HG03378 (cell line): ENCODE measurements around the gene FAM229A.
"Not testable (repeated sequence)": the region's sequence is repeated elsewhere in the genome, so short reads cannot be mapped to it uniquely, and the experiment has no call there.

Source experiments
- ATAC-seq: cut with Tn5 transposase; IDR thresholded peaks from one replicate; pipeline ENCODE4 v1.9.1; 2021; ENCODE audit warnings: mild to moderate bottlenecking, moderate library complexity; ENCODE audit not compliant: unreplicated experiment

FAM229A gene

DNA sequence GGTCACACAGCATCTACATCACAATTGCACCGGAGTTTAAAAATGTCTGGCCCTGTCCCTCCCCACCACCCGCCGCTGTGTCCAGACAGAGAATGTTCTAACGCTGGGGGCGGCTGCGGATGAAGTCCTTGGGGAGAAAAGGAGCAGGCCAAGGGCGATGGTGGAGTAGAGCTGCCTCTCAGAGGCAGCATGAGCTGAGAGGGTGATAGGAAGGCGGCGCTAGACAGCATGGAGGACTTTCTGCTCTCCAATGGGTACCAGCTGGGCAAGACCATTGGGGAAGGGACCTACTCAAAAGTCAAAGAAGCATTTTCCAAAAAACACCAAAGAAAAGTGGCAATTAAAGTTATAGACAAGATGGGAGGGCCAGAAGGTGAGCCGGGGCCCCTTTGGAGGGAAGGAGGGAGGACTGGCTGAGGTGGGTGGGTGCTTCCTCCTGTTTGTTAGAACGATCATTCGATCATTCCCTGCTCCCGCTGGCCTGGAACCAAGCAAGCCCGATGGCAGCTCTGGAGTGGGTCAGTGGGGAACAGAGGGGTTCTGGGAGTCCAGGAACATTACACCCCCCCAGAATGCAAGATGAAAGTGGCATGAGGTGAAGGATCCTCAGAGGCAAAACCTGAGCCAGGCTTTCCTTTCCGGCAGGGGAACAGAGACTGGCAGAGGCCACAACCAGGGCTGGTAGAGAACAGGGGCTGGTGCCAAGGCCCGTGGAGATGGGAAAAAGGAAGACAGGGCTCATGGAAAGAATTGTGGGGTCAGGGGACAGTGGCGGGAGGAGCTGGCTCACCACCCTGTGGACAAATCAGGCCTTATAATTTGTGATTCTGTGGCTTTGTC is at the start of gene FAM229A, which contains the start of gene TSSK3:
FAM229A (minus strand) TSS at position 12 of the 840 bp plus-strand sequence. CDS start 394 bp downstream, outside the sequence.
TSSK3 (plus strand) TSS at position 66 of the 840 bp plus-strand sequence; CDS start at position 229, 163 bp downstream.
- no peak for ATAC-seq

- no peak for ATAC-seq
These were observed 49.0 kb upstream of the FAM229A start for GRCh38 chr1:32411261-32411660.

- ATAC-seq, result no peak
These were observed 44.4 kb upstream of the FAM229A start for GRCh38 chr1:32406629-32407111.

DNA sequence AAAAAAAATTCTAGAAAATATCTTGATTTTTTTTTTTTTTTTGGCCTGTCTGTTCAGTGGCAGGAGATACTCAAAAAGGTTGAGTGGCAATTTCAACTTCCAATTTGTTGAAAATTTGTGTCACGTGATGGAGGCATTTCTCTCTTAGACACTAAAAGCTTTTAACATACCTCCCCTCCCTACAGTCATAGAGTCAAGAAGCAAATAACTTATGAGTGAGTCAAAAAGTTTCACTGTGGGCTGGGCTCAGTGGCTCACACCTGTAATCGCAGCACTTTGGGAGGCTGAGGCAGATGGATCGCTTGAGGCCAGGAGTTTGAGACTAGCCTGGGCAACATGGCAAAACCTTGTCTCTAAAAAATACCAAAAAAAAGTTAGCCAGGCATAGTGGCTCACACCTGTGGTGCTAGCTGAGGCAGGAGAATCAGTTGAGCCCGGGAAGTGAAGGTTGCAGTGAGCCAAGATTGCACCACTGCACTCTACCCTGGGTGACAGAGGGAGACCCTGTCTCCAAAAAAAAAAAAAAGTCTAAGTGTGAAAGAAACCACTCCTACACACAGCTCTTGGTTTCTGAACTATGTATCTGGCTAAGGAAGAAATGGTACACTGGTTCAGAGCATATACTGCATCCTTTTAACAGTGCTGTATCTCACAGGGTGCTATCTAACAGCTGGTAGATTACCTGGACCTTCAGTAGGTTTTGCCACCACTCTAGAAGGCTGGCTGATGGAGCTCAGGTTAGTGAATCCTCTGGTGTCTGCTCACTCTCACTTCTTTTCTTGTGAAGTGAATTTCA is 43.6 kb upstream of the FAM229A start:
- ATAC-seq, result no peak

DNA sequence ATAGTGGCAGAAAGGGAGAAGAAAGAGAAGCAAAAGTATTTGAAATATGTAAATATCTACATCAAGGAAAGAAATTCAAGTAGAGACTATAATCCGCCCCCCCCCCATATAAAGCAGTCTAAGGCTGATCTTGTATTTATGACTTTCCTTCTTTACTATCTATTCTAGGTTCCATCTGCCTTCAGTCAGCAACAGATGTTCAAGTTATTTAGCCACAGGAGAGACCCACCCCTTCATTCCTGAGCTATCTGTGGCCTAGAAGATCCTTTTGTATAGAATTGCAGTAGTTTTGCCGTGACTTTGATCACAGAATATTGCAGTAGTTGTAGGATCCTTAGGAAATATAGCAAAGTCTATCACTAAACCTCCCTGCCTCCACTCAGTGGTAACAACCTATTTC is 42.7 kb upstream of the FAM229A start:
- ATAC-seq, result no peak

GRCh38 chr1:32400876-32401631 is 38.8 kb upstream of the FAM229A start:
- ATAC-seq, result no peak

DNA sequence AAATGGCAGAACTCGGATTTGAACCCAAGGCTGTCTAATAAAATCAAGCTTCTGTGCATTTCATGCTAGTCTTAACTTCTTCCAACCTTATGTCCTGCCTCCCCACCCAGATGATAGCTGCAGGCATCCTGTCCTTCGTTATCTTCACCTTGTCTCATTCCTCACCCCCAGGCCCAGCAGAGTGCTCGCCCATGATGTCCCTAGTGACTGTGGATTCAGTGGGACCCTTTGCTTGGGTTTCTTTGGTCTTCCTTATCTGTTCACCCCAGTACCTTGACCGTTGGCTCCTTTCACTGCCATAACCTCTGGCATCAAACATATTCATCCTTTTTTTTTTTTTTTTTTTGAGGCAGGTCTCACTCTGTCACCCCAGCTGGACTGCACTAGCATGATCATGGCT is 37.6 kb upstream of the FAM229A start:
- no peak for ATAC-seq

GRCh38 chr1:32398401-32398800 is 36.1 kb upstream of the FAM229A start:
- no peak for ATAC-seq

- ATAC-seq, result not testable (repeated sequence)
These were observed 34.2 kb upstream of the FAM229A start for GRCh38 chr1:32396524-32396923.

GRCh38 chr1:32394890-32395432 is 32.7 kb upstream of the FAM229A start:
- peak; percentile 13 for ATAC-seq

GRCh38 chr1:32394141-32394889 is 32.0 kb upstream of the FAM229A start, which contains the start of gene BSDC1:
TSS of gene BSDC1 (minus strand) at chr1:32394441. CDS start at chr1:32394414, 27 bp downstream.
- ATAC-seq, result peak; percentile 96

GRCh38 chr1:32393832-32394140 is 31.5 kb upstream of the FAM229A start:
- no peak for ATAC-seq

GRCh38 chr1:32393136-32393535 is 30.9 kb upstream of the FAM229A start:
- no peak for ATAC-seq

DNA sequence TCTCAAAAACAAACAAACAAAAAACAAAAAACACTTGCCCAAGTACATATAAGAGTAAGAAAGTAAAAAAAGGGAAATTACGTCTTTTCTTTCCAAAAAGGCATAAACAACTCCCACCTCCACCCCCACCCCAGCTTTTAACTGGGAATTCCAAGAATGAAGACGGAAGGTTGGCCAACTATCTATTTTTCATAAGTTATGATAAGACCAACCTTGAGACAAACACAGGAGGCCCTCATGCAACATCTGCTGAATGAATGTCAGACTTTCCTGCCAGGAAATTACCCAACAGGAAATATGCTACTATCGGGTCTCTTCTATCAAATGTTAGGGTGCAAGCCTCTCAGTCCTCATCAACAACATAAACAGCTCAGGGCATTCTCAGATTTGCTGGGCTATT is 30.0 kb upstream of the FAM229A start:
- ATAC-seq, result no peak

DNA sequence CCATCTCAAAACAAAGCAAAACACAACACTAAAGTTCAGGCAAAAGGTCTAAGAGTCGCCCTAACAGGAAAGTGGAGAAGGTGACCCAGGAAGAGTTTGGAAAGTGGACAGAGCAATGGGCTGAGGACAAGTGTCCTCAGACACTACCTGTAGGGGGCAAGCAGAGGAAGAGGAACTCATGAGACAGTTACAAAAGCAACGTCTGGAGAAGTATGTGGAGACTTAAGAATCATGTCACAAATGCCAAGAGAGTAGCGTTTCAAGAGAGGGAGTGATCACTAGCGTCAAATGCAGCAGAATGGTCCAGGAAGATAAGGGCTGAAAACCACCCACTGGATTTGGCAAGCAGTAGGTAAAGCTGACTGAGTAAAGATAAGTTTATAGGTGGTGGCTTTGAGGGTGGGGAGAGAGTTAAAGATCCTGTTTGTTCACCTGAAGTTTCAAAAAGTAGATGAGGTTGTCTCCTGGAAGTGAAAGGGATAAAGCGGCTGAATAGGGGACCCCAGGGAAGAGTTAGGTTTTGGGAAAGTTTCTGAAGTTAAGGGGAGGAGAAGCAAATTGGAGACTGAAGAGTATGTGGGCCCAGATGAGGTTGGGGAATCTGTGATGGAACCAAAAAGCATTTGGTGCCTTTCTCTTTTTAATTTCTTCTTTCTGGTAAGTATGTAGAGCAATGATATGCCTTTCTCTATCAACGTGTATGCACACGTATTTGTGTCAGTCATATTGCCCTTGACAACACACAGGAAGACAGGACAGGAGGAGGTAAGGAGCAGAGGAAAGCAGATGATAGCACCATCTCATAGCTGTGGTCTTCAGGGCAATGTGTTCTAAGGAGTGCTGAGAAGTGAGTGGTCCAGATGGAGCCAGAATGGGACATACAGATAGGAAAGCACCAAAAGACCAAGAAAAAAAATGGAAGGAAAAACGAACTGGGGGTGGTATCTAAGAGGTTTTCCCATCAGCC is 28.9 kb upstream of the FAM229A start:
- ATAC-seq, result no peak

DNA sequence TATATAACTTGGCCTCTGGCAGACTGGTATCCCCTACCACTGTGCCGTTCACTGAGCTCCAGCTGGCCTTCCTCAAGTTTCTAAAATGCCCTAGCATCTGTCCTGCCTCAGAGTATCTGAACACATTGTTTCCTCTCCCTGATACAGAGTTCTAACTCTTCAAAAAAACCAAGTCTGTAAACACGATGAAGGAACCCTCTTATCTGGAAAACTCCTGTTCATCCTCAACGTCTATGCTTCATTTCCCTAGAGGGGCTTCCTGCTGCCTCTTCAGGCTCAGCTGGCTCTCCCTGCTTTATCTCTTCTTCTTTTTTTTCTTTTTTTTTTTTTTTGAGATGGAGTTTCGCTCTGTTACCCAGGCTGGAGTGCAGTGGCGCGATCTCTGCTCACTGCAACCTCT is 26.4 kb upstream of the FAM229A start:
- ATAC-seq, result no peak

DNA sequence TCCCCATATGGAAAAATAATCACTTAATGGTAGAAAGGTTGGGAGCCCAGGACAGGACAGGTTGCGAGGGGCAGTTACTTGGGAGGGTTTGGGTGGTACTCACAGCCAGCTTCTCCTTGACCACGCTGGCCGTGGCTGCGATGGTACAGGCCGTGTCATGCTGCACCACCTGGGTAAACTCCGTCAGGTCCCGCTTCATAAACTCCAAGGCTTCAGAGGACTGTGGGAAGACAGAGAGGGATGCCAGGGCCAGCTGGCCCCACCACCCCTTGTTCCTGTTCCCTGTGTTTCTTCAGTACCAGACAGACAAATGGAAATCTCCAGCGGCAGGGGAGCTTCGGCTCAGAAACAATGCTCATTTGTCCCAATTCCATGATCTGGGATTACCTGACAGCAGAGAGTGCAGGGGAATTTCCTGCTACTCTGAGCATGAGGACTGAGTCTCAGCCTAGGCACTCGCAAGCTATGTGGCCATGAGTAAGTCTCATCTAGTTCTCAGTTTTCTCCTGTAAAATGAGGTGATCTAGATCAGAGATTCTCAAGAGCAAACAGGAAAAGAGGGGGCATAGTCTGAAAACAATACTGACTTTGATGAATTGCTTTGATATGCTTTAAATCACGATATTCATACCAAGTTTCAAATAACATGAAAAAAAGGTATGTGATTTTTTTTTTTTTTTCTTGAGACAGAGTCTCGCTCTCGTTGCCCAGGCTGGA is 24.5 kb upstream of the FAM229A start:
- no peak for ATAC-seq

DNA sequence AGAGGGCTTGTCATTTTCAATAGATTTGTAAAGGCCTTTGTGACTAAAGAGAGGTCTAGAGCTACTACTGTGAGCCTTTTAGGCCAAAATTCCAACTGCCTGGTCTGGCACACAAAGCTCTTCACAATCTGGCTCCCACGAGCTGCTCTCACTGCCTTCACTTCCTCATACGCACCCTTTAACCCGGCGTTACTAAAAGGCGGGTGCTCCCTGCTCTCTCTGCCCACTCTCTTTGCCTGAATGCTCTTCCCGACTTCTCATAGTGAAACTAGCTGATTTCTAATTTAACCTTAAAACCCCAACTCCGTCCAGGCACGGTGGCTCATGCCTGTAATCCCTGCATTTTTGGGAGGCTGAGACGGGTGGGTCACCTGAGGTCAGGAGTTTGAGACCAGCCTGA is 17.8 kb upstream of the FAM229A start:
- no peak for ATAC-seq
